ENCODE results near the gene PNISR.

The PNISR gene

DNA sequence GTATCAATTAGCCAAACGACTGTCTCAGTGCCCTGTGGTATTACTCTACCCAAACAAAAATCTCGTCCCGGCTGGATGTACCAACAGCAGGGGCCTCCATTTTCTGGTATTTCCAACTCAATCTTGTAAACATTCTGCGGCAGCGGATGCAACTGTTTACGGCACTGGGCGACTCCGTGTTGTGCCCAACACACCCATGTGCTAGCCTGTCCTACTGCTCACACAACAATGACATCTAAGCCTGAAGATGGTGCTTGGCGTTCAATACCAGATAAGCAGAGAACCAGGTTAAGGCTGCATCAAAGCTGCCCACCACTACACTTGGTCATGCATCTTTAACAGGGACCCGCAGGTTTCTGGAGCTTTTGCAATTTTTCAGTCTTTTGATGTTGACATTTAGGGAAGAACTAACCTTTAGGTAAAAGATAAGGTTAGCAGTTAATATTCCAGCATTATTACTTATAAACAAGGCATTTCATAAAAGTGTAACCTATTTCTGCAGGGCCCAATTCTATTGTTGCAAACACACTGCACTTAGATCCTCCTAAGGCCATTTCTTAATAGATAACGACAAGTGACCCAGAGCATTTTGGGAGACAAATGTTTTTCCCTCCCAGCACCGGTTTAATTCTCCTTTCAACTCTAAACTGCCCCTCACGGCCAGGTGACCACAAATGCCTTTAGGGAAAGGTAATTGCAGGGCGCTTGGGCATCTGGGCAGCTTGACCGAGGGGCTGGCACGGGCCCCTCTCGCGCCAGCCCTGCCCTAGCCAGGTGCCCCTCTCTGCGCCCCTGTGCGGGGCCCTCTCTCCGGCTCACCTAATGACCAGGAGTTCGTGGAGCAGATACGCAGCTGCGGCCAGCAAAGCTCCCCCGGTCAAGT is 76.6 kb downstream of the PNISR start:
- Histone ChIP-seq H3K36me3 (ENCODE audit: control insufficient read depth in 5 of 5, insufficient read depth in 5 of 5, low read length in 5 of 5) (no peaks in the 10 kb centered on the region), H3K27me3 (ENCODE audit: control insufficient read depth in 5 of 5, insufficient read depth in 4 of 5, low read length in 5 of 5) (peaks cover 5 to 34% (median 20%) of the 10 kb centered on the region in 5 donors), H3K9ac (ENCODE audit: low read length in 5 of 5) (no peak overlapping the region), H3K9me3 (ENCODE audit: control insufficient read depth in 5 of 5, low read length in 5 of 5) (no peaks in the 10 kb centered on the region), H3K27ac (ENCODE audit: low read depth, low read length) (no peak overlapping the region), H3K4me1 (ENCODE audit: control insufficient read depth in 5 of 5, insufficient read depth in 5 of 5, low read length in 5 of 5) (peaks cover 0 to 12% (median 11%) of the 10 kb centered on the region in 5 donors), H3K4me3 (ENCODE audit: low read depth in 1 of 5, low read length in 5 of 5) (peak overlapping the region; percentile 44 to 62 (median 51))
